HFFc6 (cell line): ENCODE results near the gene ARHGEF7. TPM values are rescaled to one million over a fixed set of nuclear protein-coding genes. Genes with fewer than 3 reads are reported as not detected.

Experiments
- DNase-seq: peaks from one replicate; pipeline ENCODE4 v3.0.0-alpha.2; 2018
- H3K27ac Mint-ChIP-seq: 2 replicates; pipeline ENCODE4 v1.8.0; 2020; ENCODE audit warnings: mild to moderate bottlenecking, mixed read lengths
- H3K27me3 Mint-ChIP-seq: 2 replicates; pipeline ENCODE4 v1.8.0; 2021; ENCODE audit warnings: mild to moderate bottlenecking, moderate library complexity, mixed read lengths; ENCODE audit not compliant: insufficient read depth
- H3K36me3 Mint-ChIP-seq: 2 replicates; pipeline ENCODE4 v1.8.0; 2021; ENCODE audit warnings: low read depth, mixed read lengths
- H3K4me1 Mint-ChIP-seq: 2 replicates; pipeline ENCODE4 v1.8.0; 2020; ENCODE audit warnings: low read depth, mixed read lengths
- H3K4me3 Mint-ChIP-seq: 2 replicates; pipeline ENCODE4 v1.8.0; 2020; ENCODE audit warnings: mild to moderate bottlenecking, moderate library complexity, mixed read lengths
- H3K9me3 Mint-ChIP-seq: 2 replicates; pipeline ENCODE4 v1.8.0; 2020; ENCODE audit warnings: mild to moderate bottlenecking, mixed read lengths
- total RNA-seq, 6 experiments: library from RNA; stranded (reverse); fragmentation: NEBNext Ultra II Directional; extraction: Animal tissue kit (Norgen Biotek cat#: 25700); gene quantifications; 2 replicates in 1 of 6; 3 replicates in 5 of 6; pipeline ENCODE4 v1.2.3, GENCODE V29; 2021
- TF ChIP-seq, protein P1 (sequence below): fragments of 200-600 bp; sonication (generic); IDR thresholded peaks from 2 replicates; pipeline ENCODE4 v1.5.0; 2021; ENCODE audit warnings: antibody characterized with exemption, mild to moderate bottlenecking

The ARHGEF7 gene
- total RNA-seq, 6 experiments from 2014 or later, result 32.3 to 38.1 (median 35.0) TPM

- Mint-ChIP-seq H3K4me3 (no peak overlapping the region), H3K27ac (peak overlapping the region; percentile 70), H3K36me3 (peaks cover 39% of the 10 kb centered on the region), H3K27me3 (peaks cover 6% of the 10 kb centered on the region), H3K4me1 (peaks cover 16% of the 10 kb centered on the region), H3K9me3 (peaks cover 34% of the 10 kb centered on the region)
- TF ChIP-seq, protein P1, sequence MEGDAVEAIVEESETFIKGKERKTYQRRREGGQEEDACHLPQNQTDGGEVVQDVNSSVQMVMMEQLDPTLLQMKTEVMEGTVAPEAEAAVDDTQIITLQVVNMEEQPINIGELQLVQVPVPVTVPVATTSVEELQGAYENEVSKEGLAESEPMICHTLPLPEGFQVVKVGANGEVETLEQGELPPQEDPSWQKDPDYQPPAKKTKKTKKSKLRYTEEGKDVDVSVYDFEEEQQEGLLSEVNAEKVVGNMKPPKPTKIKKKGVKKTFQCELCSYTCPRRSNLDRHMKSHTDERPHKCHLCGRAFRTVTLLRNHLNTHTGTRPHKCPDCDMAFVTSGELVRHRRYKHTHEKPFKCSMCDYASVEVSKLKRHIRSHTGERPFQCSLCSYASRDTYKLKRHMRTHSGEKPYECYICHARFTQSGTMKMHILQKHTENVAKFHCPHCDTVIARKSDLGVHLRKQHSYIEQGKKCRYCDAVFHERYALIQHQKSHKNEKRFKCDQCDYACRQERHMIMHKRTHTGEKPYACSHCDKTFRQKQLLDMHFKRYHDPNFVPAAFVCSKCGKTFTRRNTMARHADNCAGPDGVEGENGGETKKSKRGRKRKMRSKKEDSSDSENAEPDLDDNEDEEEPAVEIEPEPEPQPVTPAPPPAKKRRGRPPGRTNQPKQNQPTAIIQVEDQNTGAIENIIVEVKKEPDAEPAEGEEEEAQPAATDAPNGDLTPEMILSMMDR, result no peak
- peak; percentile 25 for DNase-seq
These were observed 199.7 kb downstream of the ARHGEF7 start for GRCh38 chr13:111314852-111315251.

- peak overlapping the region; percentile 70 for H3K27ac Mint-ChIP-seq
These were observed 200.4 kb downstream of the ARHGEF7 start for GRCh38 chr13:111315347-111315995.

DNA sequence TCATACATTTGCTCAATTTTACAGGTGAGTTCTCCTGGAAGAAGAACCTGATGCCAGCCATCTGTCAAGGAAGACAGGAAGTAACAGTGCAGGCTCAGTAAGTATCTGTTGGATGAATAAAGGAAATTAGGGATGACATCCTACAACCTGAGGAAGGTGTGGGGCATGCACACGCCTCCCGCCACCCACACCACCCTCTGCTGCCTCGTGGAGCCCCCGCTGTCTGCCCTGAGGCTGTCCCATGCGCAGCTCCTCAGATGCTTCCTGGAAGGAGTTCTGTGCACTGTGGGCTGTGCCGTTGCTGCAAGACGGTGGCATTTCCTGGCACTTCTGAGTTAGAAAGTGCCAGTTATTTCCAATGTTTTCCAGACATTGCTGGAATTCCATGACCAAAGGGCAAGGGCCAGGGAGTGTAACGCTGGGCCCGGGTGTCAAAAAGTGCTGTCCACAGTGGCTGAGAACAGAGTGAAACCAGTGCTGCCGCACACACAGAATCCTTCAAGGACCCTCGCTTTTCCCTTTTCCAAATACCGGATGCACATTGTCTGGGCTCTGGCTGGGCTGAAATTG, 201.1 kb downstream of the ARHGEF7 start:
- Mint-ChIP-seq H3K27me3 (peaks cover 6% of the 10 kb centered on the region), H3K9me3 (peaks cover 20% of the 10 kb centered on the region), H3K4me1 (peaks cover 16% of the 10 kb centered on the region), H3K36me3 (peaks cover 25% of the 10 kb centered on the region), H3K27ac (no peak overlapping the region), H3K4me3 (no peak overlapping the region)
- no peak for DNase-seq
- TF ChIP-seq, protein P1, result no peak

More at GRCh38 chr13:111315347-111315995, 200.4 kb downstream of the ARHGEF7 start:
- Mint-ChIP-seq H3K27me3 (peaks cover 6% of the 10 kb centered on the region), H3K4me3 (no peak overlapping the region), H3K36me3 (peaks cover 33% of the 10 kb centered on the region), H3K9me3 (peaks cover 28% of the 10 kb centered on the region), H3K4me1 (peaks cover 16% of the 10 kb centered on the region)
- DNase-seq, result no peak
- TF ChIP-seq, protein P1, result no peak

DNA sequence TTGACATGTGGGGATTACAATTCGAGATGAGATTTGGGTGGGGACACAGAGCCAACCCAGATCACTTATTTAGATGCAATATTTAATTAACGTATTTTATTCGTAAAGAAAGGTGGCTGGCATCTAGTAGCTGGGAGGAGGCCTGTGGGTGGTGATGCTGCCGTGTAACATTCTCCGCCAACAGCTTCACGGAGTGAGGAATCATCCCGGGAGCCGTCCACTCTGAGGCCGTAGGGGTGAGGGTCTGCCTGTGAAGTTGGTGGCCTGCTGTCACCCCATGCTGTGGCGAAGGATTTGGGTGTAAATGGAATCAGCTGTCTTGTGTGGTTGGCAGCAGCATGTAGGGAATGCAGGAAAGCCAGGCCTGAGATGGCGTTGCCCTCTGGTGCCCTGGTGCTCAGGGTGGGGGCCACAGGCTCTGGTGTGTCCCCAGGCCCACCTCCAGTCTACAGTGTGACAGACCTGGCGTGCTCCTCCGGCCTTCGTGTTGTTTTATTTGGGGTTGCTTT, 202.0 kb downstream of the ARHGEF7 start:
- Mint-ChIP-seq H3K4me3 (no peak overlapping the region), H3K36me3 (peaks cover 17% of the 10 kb centered on the region), H3K27ac (no peak overlapping the region), H3K4me1 (peaks cover 16% of the 10 kb centered on the region), H3K9me3 (peaks cover 13% of the 10 kb centered on the region), H3K27me3 (peaks cover 6% of the 10 kb centered on the region)
- TF ChIP-seq, protein P1, result no peak
- no peak for DNase-seq

DNA sequence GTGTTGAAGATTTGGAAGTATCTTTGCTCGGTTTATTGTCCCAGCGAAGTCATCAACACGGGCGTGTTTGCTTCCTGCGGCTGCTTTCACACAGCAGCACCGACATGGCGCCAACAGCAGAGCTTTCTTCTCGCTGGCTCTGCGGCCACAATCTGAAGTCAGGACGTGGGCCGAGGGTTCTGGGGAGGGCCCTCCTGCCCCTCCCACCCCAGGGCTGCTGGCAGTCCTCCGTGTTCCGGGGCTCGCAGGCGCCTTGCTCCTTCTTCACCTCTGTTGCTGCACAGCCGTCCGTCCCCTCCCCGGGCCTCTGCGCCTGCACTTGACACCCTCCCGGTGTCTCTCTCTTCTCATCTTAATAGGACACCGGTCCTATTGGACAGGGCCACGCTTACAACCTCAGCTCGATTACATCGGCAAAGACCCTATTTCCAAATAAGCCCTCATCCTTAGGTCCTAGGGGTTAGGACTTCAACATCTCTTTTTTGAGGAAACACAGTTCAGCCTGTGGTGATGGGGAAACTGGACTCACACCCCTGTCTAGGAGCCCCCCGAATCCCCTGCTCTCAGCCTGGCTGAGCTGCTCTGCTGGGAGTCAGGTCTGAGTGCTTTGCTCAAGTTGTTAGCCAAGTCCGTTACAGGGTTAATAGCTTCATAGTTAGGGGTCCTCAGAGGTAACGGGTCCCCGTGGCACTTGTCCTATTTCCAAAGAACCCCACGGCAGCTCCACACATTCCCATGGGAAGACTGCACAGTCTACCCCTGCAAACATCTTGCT, 202.6 kb downstream of the ARHGEF7 start:
- DNase-seq, result no peak
- Mint-ChIP-seq H3K4me1 (peaks cover 16% of the 10 kb centered on the region), H3K27ac (no peak overlapping the region), H3K4me3 (no peak overlapping the region; the same call in 1 of the 2 replicates), H3K9me3 (peaks cover 8% of the 10 kb centered on the region; the same call in 1 of the 2 replicates), H3K36me3 (peaks cover 10% of the 10 kb centered on the region), H3K27me3 (peaks cover 5% of the 10 kb centered on the region)
- TF ChIP-seq, protein P1, result no peak
